OCI-LY1 (cell line): ENCODE results near the gene MYRF.

Experiments used
- CTCF ChIP-seq: fragments of 200-600 bp; sonication (generic), shearing (Covaris generic); IDR thresholded peaks from 2 replicates; pipeline ENCODE4 v1.5.1; 2017; ENCODE audit warnings: mild to moderate bottlenecking, antibody characterized with exemption, low read length, moderate library complexity, mixed read lengths
- EZH2 ChIP-seq: fragments of 200-600 bp; sonication (generic), shearing (Covaris generic); IDR thresholded peaks from 2 replicates; pipeline ENCODE4 v1.8.0; 2017; ENCODE audit warnings: borderline replicate concordance, mixed run types, mild to moderate bottlenecking, antibody characterized with exemption, low read length, moderate library complexity, mixed read lengths

- TF ChIP-seq CTCF (no peak), EZH2 (no peak)
These were observed 3.7 kb downstream of the MYRF start for GRCh38 chr11:61756147-61756451.
